OCI-LY7 (cell line): ENCODE data around the gene PRSS1.

ENCODE experiments used
- CTCF ChIP-seq: fragments of 200-600 bp; sonication (generic); conservative IDR thresholded peaks from 2 replicates; pipeline ENCODE4 v1.5.1; 2014; ENCODE audit warnings: mild to moderate bottlenecking, antibody characterized with exemption, low read length, moderate library complexity, mixed read lengths
- EZH2phosphoT487 ChIP-seq: fragments of 200-600 bp; sonication (generic); IDR thresholded peaks from 2 replicates; pipeline ENCODE4 v1.6.1; 2018; ENCODE audit warnings: low read depth, borderline replicate concordance, mild to moderate bottlenecking, mixed run types, antibody characterized with exemption, low read length, moderate library complexity, mixed read lengths

- no peak for TF ChIP-seq CTCF
- TF ChIP-seq EZH2phosphoT487: no peak
These were observed 24.0 kb downstream of the PRSS1 start for GRCh38 chr7:142773230-142773629.
